ENCODE results near the gene MYO9A.
"Not testable (repeated sequence)": the region's sequence is repeated elsewhere in the genome, so short reads cannot be mapped to it uniquely, and the experiment has no call there.

Gene MYO9A

GRCh38 chr15:72141171-72142084, 23.5 kb upstream of the MYO9A start:
- in situ Hi-C loops (cut with HindIII; ENCODE audit: low sequenced_read_pairs) = no loop called here

DNA sequence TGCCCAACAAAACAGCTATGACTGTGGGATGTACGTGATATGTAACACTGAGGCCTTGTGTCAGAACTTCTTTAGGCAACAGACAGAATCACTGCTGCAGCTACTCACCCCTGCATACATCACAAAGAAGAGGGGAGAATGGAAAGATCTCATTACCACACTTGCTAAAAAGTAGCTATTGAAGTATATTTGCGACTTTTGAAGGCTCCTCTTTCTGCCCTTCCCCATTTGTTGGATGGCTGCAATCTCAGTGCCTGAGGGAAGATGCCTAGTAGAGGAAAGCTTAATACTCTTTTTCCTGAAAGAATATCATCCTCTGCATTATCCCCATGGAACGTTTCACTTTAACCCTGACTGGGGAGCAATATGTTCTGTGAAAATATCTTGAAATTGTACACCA, 22.1 kb upstream of the MYO9A start:
- in situ Hi-C loops (cut with HindIII; ENCODE audit: low sequenced_read_pairs) = no loop called here

DNA sequence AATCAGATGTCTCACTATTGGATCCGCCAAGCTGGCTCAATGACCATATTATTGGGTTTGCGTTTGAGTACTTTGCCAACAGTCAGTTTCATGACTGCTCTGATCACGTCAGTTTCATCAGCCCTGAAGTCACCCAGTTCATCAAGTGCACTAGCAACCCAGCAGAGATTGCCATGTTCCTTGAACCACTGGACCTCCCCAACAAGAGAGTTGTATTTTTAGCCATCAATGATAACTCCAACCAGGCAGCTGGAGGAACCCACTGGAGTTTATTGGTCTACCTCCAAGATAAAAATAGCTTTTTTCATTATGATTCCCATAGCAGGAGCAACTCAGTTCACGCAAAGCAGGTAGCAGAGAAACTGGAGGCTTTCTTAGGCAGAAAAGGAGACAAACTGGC, 21.7 kb upstream of the MYO9A start:
- in situ Hi-C loops (cut with HindIII; ENCODE audit: low sequenced_read_pairs) = no loop called here

DNA sequence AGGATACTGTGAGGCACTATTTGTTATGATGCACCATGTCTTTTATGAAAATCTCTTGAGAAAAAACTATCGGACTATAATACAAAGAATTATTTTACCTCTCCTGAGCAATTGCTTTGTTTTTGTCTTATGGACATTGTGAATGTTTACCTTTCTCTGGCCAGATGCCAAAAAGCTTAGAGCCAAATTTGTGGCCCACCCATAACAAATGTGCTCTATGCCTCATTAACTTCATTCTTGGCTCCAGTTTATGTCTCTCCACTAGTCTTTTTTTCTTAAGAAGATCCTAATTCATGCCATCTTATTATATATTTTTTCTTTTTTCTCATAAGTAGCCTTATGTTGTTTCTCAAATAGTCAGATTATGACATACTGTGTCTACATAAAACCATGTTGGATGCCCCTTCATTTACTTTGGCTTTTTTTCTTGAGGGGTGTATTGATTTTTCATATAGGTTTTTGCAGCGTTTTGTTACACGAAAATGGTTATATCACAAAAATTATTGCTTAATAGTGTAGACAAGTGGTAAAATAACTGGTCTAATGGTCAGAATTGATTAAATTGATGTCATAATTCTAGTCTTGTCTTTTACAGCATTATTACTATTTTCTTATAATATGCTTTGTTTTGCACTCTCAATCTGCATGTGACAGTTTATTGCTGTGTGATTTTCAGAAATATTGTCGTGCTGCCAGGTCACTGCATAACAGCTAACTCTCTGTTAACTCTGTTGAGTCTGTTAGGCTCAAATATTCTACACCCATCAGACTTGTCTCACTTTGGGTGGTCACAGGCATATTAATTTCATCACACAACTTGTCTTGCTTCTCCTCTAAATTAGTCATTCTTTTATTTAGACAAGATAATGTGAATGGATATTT, 18.5 kb upstream of the MYO9A start:
- in situ Hi-C loops (cut with HindIII; ENCODE audit: low sequenced_read_pairs) = no loop called here

DNA sequence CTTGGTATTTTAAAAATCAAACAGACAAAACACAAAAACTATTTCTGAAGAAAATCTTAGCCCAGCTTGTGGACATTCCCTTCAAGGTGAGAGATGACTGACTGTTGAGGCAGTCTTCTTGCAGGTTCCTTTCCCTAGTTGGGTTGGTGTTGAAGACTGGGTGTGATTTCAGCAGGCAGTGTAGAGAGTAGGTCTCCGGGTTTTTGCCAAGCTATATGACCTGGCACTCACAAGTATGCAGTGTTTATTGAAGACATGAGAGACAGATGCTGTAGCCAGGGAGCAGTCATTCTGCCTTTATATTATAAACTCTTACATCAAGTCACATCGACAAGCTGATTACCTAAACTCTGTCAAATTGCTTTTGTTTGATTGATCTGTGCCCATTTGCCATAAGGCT, 17.8 kb upstream of the MYO9A start:
- in situ Hi-C loops (cut with HindIII; ENCODE audit: low sequenced_read_pairs) = no loop called here

DNA sequence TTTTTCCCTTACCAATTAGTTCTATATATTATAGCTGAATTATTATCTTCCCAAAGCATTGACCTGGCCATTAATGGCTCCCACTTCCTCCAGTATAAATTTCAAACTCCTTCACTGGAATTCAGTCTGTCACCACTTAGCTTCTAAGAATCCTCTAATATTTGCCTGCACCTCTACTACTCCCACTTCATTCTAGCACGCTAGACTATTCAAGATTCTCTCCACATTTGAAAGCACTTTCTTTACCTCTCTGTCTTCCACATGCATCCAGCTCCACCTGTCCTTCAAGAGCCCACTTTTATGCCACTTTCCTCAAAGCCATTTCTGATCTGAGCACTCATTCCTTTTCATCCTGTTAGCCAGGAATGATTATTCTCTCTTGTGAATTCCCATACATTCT, 15.3 kb upstream of the MYO9A start:
- in situ Hi-C loops (cut with HindIII; ENCODE audit: low sequenced_read_pairs) = no loop called here

GRCh38 chr15:72131922-72132321, 14.0 kb upstream of the MYO9A start:
- in situ Hi-C loops (cut with HindIII; ENCODE audit: low sequenced_read_pairs) = no loop called here

- in situ Hi-C loops (cut with HindIII; ENCODE audit: low sequenced_read_pairs) = no loop called here
These were observed 12.3 kb upstream of the MYO9A start for GRCh38 chr15:72130272-72130671.

- in situ Hi-C loops (cut with HindIII; ENCODE audit: low sequenced_read_pairs) = loop anchor here (5.0 kb wide), 1 partner anchor 64 kb away; no protein-coding TSS in a partner anchor
These were observed 10.4 kb upstream of the MYO9A start for GRCh38 chr15:72128359-72128758.

DNA sequence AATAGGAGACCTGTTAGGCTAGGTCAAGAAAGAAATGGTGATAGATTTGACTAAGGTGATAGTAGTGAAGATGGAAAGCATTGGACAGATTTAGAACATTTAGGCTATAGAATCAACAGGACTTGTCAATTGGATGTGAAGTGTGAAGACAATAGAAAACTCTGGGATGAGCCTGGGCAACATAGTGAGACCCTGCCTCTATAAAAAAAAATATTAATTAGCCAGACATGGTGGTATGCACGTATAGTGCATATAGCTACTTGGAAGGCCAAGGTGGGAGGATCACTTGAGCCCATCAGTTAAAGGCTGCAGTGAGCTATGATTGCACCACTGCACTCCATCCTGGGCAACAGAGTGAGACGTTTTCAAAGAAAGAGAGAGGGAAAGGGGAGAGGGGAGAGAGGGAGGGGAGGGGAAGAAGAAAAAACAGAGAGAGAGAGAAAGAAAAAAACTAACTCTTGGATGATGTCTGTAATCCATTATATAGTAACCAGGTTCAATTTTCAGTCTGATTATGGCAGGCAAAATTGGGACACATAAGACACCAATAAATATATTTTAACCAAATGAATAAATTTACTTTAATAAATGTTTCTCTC, 9.9 kb upstream of the MYO9A start:
- in situ Hi-C loops (cut with HindIII; ENCODE audit: low sequenced_read_pairs) = loop anchor here (5.0 kb wide), 1 partner anchor 64 kb away; no protein-coding TSS in a partner anchor

- in situ Hi-C loops (cut with HindIII; ENCODE audit: low sequenced_read_pairs) = no loop called here
These were observed 6.3 kb upstream of the MYO9A start for GRCh38 chr15:72124218-72124617.

DNA sequence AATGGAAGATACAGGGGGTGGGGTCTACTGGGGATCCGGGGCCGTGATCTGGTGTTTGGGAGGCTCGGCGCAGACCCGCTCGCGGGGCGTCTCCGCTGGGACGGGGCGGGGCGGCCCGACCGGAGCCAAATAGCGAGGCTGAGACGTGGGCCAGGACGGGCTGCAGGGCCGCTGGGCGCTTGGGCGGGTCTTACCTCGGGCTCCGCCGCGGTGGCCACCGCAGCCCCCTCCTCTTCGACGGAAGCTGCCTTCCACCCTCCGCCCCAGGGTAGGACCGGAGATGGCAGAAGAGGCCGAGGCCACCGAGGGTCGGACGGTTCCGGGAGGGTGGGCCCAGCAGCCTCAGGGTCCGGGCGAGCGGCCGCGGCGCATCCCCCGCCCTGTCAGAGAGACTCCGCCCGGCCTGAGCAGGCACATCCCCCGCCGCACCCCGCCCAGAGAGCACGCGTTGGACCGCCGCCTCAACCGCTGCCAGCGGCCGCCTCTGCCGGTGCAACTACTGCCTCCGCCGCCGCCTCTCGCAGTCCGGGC, 399 bp downstream of the MYO9A start:
- in situ Hi-C loops (cut with HindIII; ENCODE audit: low sequenced_read_pairs) = no loop called here

DNA sequence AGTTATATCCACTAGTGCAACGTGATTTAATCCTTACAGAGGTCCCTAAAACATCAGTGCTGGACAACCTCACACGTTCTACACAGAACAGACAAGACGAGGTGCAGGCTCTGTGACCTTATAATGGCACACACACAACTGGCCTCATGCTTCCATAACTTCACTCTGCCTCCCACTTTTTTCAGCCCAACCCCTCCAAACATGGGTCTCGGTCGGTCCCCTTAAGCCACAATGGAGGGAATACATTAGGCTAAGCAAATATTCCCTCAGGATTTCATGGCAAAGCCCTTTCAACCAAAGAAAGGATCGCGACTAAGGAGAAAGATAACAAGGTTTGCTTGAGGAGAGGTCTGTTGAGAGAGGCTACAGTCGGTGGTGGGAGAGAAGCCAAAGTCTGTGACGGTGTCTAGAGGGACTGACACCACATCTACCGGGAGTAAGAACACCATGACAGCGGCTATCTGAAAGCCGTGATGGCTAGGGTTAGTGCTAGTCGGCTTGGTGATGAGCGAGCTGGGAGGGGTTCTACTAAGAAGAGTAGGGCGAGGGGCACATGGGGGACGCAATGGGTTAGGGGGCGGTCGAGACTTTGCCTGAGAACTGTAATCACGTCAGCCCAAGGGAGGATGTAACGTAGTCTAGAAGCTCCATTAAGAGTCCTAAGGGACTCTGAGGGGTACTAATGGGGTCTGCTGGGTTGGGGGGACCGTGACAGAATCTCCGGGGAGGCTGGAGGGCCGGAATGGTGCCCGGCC, 1.0 kb downstream of the MYO9A start:
- in situ Hi-C loops (cut with HindIII; ENCODE audit: low sequenced_read_pairs) = no loop called here

DNA sequence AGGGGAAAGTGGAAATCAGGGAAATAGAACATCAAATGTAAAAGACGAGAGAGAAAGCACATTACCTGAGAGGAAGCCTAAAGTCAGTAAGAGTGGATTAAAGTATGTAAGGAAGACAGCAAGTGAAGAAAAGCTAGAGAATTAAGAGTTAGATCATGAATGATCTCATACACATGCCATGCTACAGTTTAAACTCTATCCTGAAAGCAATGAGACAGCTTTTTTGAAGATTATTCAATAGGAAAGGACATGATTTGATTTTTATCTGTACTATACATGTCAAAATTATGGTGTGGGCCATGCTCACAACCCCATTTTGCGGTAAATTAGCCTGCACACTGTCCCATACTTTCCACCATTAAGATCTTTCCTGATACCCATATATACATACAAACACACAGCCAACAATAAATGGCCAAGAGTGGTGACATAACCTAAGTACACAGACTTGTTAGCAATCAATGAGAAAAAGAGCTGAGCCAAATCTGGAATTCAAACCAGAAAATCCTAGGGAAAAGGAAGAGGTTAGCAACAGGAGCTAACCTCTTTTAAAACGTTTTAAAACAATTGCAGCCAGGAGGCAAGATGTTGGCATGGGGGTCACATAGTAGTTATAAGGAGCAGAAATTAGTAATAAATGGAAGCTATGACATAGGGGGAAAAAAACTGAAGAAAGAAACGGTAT, 4.5 kb downstream of the MYO9A start:
- in situ Hi-C loops (cut with HindIII; ENCODE audit: low sequenced_read_pairs) = no loop called here

GRCh38 chr15:72112805-72113204, 5.1 kb downstream of the MYO9A start:
- in situ Hi-C loops (cut with HindIII; ENCODE audit: low sequenced_read_pairs) = no loop called here

- in situ Hi-C loops (cut with HindIII; ENCODE audit: low sequenced_read_pairs) = no loop called here
These were observed 5.8 kb downstream of the MYO9A start for GRCh38 chr15:72112116-72112515.

GRCh38 chr15:72110355-72110754, 7.6 kb downstream of the MYO9A start:
- in situ Hi-C loops (cut with HindIII; ENCODE audit: low sequenced_read_pairs) = no loop called here

DNA sequence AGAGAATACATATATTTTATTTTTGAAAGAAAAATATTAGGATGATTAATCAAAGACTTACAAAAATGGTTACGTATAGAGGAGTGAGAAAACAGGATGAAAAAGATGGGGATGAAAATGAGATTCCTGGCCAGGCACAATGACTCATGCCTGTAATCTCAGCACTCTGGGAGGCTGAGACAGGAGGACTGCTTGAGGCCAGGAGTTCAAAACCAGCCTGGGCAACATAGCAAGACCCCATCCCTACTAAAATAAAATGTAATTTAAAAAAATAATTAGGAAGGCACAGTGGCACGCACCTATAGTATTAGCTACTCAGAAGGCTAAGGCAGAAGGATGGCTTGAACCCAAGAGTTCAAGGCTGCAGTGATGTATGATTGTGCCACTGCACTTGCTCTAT, 11.9 kb downstream of the MYO9A start:
- in situ Hi-C loops (cut with HindIII; ENCODE audit: low sequenced_read_pairs) = no loop called here

DNA sequence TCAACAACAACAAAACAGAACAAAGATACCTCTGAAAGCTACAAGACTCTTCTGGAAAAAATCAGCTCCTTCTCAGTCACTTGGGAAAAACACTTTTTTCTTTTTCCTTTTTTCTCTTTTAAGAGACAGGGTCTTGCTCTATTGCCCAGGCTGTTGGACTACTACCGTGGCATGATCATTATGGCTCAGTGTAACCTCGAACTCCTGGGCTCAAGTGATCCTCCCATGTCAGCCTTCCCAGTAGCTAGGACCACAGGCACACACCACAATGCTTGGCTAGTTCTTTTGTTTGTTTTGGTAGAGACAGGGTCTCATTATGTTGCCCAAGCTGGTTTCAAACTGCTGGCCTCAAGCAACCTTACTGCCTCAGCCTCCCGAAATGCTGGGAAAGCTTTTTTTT, 12.8 kb downstream of the MYO9A start:
- in situ Hi-C loops (cut with HindIII; ENCODE audit: low sequenced_read_pairs) = no loop called here

- in situ Hi-C loops (cut with HindIII; ENCODE audit: low sequenced_read_pairs) = not testable (repeated sequence)
These were observed 17.4 kb downstream of the MYO9A start for GRCh38 chr15:72100551-72100950.

All from endothelial cell of hepatic sinusoid (primary cell).